ENCODE measurements around the gene DNAJC21. TPM values are rescaled to one million over a fixed set of nuclear protein-coding genes. Genes with fewer than 3 reads are reported as not detected.

Gene DNAJC21
- total RNA-seq, 4 donors from 2014 or later, result 24.8 to 51.9 (median 32.0) TPM

DNA sequence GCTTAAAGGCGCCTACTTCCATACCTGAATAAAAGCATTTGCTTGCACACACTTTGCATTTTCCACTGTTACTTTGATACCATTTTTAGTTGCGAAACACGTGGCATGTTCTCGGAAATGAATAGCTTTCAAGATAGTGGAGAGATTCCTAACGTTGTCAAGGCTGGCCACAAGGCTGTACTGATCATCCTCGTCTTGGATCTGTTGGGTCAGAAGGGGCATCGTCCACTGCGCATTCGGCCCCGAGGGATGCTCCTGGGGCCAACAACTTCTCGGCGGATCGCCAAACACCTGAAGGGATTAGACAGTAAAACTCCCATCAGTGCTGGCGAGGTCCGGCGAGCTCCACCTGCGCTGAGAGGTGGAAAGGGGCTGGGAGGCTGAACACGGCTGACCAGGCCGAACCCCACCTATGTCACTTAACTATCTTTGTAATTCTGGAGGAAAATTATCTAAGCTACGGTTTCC lies 14.7 kb upstream of the DNAJC21 start:
- Histone ChIP-seq H3K36me3 (peaks cover 3 to 48% (median 7%) of the 10 kb centered on the region in 3 donors), H3K4me1 (peaks cover 22 to 50% (median 23%) of the 10 kb centered on the region in 3 donors), H3K27me3 (no peaks in the 10 kb centered on the region), H3K27ac (peak overlapping the region; percentile 87 to 93 (median 90)), H3K4me3 (peak overlapping the region; percentile 78 to 91 (median 80)), H3K9me3 (no peaks in the 10 kb centered on the region)
- TF ChIP-seq POLR2A (IDR thresholded peaks at IDR 0.05), result no peak
- TF ChIP-seq CTCF (IDR thresholded peaks at IDR 0.05), result no peak
- intact Hi-C loops (cut with DNase I), result no loop called here
- 2% methylated on average over 11 to 20 of the region's 20 CpGs for WGBS, 2 donors
- no peak for DNase-seq

GRCh38 chr5:34915139-34915855 lies 14.1 kb upstream of the DNAJC21 start, which contains the start of the genes BRIX1 and RAD1:
BRIX1 (plus strand) TSS chr5:34915711; CDS start chr5:34915739, 28 bp downstream.
RAD1 (minus strand) TSS chr5:34915504; CDS start chr5:34914892, 612 bp downstream.
- Histone ChIP-seq H3K27me3 (no peaks in the 10 kb centered on the region), H3K27ac (peak within 1 kb of the TSS; percentile 87 to 93 (median 90)), H3K4me3 (peak within 1 kb of the TSS; percentile 78 to 91 (median 80)), H3K4me1 (peaks cover 22 to 53% (median 23%) of the 10 kb centered on the region in 3 donors), H3K36me3 (peaks cover 3 to 48% (median 7%) of the 10 kb centered on the region in 3 donors), H3K9me3 (no peaks in the 10 kb centered on the region)
- DNase-seq, result peak; percentile 88
- WGBS, 2 donors, result 0% methylated on average over 17 to 36 of the region's 67 CpGs
- TF ChIP-seq POLR2A (IDR thresholded peaks at IDR 0.05) (peak in 2 of 4 donors; percentile 59 to 81), CTCF (IDR thresholded peaks at IDR 0.05) (peak in 4 of 6 experiments; percentile 9 to 24 (median 19))
- intact Hi-C loops (cut with DNase I), result no loop called here

GRCh38 chr5:34915856-34916192 lies 13.5 kb upstream of the DNAJC21 start:
- intact Hi-C loops (cut with DNase I), result no loop called here
- Histone ChIP-seq H3K4me3 (peak overlapping the region; percentile 78 to 91 (median 80)), H3K9me3 (no peaks in the 10 kb centered on the region), H3K36me3 (peaks cover 3 to 48% (median 6%) of the 10 kb centered on the region in 3 donors), H3K4me1 (peaks cover 22 to 57% (median 23%) of the 10 kb centered on the region in 3 donors), H3K27me3 (no peaks in the 10 kb centered on the region), H3K27ac (peak overlapping the region; percentile 87 to 93 (median 90))
- WGBS, 2 donors, result 0 to 1% methylated on average over 20 of the region's 20 CpGs
- DNase-seq, result no peak
- TF ChIP-seq POLR2A (IDR thresholded peaks at IDR 0.05), result no peak
- no peak for TF ChIP-seq CTCF (IDR thresholded peaks at IDR 0.05)

DNA sequence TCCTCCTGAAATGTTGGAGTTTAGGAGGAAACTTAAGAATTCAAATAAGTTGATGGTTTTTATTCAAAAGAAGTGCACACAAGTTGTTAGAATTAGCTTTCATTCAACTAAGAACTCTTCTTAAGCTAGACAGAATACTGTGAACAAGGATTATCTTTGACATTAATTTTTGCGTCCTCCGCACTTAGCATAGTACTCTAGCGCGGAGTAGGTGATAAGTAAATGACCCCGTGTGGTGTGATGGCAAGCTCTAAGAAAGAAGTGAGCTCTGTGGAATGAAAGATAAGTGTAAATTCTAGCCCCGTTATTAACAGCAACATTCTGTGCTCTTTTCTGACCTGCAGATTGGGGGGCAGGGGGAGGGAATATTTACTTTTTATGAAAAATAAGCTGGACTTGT lies 12.8 kb upstream of the DNAJC21 start:
- TF ChIP-seq CTCF (IDR thresholded peaks at IDR 0.05), result no peak
- TF ChIP-seq POLR2A (IDR thresholded peaks at IDR 0.05), result no peak
- WGBS, 2 donors, result 27% methylated on average over 6 of the region's 6 CpGs
- Histone ChIP-seq H3K4me1 (peaks cover 22 to 57% (median 23%) of the 10 kb centered on the region in 3 donors), H3K27ac (peak overlapping the region in 2 of 4 donors; percentile 87 to 88), H3K36me3 (peaks cover 0 to 48% (median 5%) of the 10 kb centered on the region in 3 donors), H3K27me3 (no peaks in the 10 kb centered on the region), H3K4me3 (peak overlapping the region; percentile 78 to 91 (median 80)), H3K9me3 (no peaks in the 10 kb centered on the region)
- DNase-seq, result no peak
- intact Hi-C loops (cut with DNase I), result no loop called here

DNA sequence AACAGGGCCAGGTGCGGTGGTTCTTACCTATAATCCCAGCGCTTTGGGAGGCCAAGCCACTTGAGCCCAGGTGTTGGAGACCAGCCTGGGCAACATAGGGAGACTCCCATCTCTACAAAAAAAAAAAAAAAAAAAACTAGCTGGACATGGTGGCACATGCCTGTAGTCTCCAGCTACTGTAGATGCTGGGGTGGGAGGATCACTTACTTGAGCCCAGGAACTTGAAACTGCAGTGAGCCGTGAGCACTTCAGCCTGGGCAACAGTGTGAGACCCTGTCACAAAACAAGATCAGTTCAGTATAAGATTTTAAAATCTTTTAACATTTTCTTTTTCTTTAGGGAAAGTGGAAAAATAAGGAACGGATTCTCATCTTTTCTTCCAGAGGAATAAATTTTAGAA lies 11.3 kb upstream of the DNAJC21 start:
- Histone ChIP-seq H3K27me3 (no peaks in the 10 kb centered on the region), H3K4me1 (peaks cover 22 to 51% (median 23%) of the 10 kb centered on the region in 3 donors), H3K36me3 (peaks cover 0 to 48% (median 8%) of the 10 kb centered on the region in 3 donors), H3K4me3 (no peak overlapping the region), H3K9me3 (no peaks in the 10 kb centered on the region), H3K27ac (no peak overlapping the region)
- WGBS, 2 donors, result 74 to 76% methylated on average over 4 of the region's 4 CpGs
- intact Hi-C loops (cut with DNase I), result no loop called here
- TF ChIP-seq CTCF (IDR thresholded peaks at IDR 0.05), result no peak
- TF ChIP-seq POLR2A (IDR thresholded peaks at IDR 0.05), result no peak
- DNase-seq, result no peak

Measured in esophagus squamous epithelium (tissue), 5 donors.